Tibial nerve (tissue), 4 donors: Measurements from ENCODE around the gene TRIM40. TPM values are rescaled to one million over a fixed set of nuclear protein-coding genes. Genes with fewer than 3 reads are reported as not detected.

Source experiments
- DNase-seq, 2 donors: peaks; one replicate each; pipeline ENCODE4 v3.0.0-alpha.2; 2019; ENCODE audit warnings: low spot score in 2 of 2
- H3K27ac ChIP-seq, 4 donors: fragments of 200-600 bp; sonication (generic) in 3 of 4; one replicate each; pipeline ENCODE4 v1.5.1; 2017 to 2019; ENCODE audit warnings: mild to moderate bottlenecking in 1 of 4
- H3K27me3 ChIP-seq, 2 donors: fragments of 200-600 bp; sonication (generic) in 1 of 2; one replicate each; pipeline versions ENCODE4 v1.5.1 to v1.6.0; 2017 to 2019
- H3K36me3 ChIP-seq, 3 donors: fragments of 200-600 bp; sonication (generic); one replicate each; pipeline ENCODE4 v1.5.1; 2018 to 2019
- H3K4me1 ChIP-seq, 4 donors: fragments of 200-600 bp; sonication (generic) in 3 of 4; one replicate each; pipeline ENCODE4 v1.5.1; 2017 to 2019
- H3K4me3 ChIP-seq, 4 donors: fragments of 200-600 bp; sonication (generic) in 3 of 4; one replicate each; pipeline ENCODE4 v1.5.1; 2017 to 2019; ENCODE audit warnings: mild to moderate bottlenecking in 1 of 4, moderate library complexity in 1 of 4
- H3K9me3 ChIP-seq, 4 donors: fragments of 200-600 bp; sonication (generic) in 3 of 4; one replicate each; pipeline ENCODE4 v1.5.1; 2017 to 2019
- EP300 ChIP-seq, 2 donors: sonication (generic); formaldehyde crosslinking; IDR thresholded peaks; one replicate each; pipeline ENCODE4 v1.6.1; 2017; ENCODE audit warnings: antibody characterized with exemption in 2 of 2, mild to moderate bottlenecking in 1 of 2
- POLR2A ChIP-seq, 2 donors: fragments of 450-650 bp; IDR thresholded peaks; one replicate each; pipeline ENCODE4 v1.6.1; 2017; ENCODE audit warnings: antibody characterized with exemption in 2 of 2, mild to moderate bottlenecking in 2 of 2, moderate library complexity in 2 of 2
- WGBS, 2 donors: methylation state at CpG; one replicate each; pipeline ENCODE4 v1.1.5; 2018; 5-methylcytosine and 5-hydroxymethylcytosine counted together
- total RNA-seq, 4 donors: library from RNA; depleted of rRNA; stranded (reverse); fragments of >200 nt; gene quantifications; one replicate each; pipeline ENCODE4 v1.1.0, GENCODE V29; 2016
- TF ChIP-seq, protein P1 (sequence below), 5 experiments: fragments of 200-600 bp in 3 of 5; fragments of 450-650 bp in 2 of 5; sonication (generic) in 3 of 5; IDR thresholded peaks; one replicate each; pipeline ENCODE4 v1.5.1; 2016 to 2019; ENCODE audit warnings: antibody characterized with exemption in 5 of 5, mild to moderate bottlenecking in 3 of 5, moderate library complexity in 2 of 5

The TRIM40 gene
- total RNA-seq, 4 donors from 2014 or later = not detected

DNA sequence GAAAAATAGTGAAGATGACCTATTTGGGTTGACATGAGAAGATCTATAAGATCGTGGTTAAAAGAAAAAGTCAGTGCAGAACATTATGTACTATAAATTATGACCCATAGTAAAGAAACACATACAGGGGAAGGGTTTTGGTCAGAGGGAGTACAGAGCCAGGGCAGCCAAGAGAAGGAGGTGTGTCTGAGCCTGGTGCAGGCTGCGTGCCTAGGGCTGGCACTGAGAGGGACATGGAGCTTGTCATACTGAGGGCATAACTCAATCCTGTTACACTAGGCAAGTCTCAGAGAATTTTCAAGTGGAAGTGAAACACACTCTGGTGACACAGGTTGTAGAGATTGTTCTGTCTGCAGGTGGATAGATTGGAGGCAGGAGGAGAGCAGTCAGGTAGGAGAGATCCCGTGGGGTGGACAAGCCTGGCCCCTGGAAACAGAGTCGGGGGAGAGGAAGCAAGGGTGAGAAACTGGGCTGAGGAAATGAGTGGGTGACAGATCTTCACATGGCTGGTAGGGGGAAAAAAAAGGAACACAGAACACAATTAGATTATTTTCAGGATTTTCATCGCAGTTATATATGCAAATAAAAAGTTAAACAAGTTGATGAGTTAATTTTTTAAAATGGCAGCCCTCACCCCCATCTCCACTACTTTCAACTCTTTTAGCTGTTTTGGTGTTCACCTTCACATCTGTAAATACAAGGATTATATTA is 41.8 kb upstream of the TRIM40 start:
- no peak overlapping the region for H3K4me3 ChIP-seq
- H3K4me1 ChIP-seq = no peaks in the 10 kb centered on the region
- no peaks in the 10 kb centered on the region for H3K9me3 ChIP-seq
- peaks cover 0 to 77% of the 10 kb centered on the region in 2 donors for H3K27me3 ChIP-seq
- WGBS, 2 donors = 70 to 74% methylated on average over 5 of the region's 5 CpGs
- no peak for DNase-seq
- H3K36me3 ChIP-seq = no peaks in the 10 kb centered on the region
- TF ChIP-seq EP300 (IDR thresholded peaks at IDR 0.05) (no peak), POLR2A (IDR thresholded peaks at IDR 0.05) (no peak)
- TF ChIP-seq, protein P1, sequence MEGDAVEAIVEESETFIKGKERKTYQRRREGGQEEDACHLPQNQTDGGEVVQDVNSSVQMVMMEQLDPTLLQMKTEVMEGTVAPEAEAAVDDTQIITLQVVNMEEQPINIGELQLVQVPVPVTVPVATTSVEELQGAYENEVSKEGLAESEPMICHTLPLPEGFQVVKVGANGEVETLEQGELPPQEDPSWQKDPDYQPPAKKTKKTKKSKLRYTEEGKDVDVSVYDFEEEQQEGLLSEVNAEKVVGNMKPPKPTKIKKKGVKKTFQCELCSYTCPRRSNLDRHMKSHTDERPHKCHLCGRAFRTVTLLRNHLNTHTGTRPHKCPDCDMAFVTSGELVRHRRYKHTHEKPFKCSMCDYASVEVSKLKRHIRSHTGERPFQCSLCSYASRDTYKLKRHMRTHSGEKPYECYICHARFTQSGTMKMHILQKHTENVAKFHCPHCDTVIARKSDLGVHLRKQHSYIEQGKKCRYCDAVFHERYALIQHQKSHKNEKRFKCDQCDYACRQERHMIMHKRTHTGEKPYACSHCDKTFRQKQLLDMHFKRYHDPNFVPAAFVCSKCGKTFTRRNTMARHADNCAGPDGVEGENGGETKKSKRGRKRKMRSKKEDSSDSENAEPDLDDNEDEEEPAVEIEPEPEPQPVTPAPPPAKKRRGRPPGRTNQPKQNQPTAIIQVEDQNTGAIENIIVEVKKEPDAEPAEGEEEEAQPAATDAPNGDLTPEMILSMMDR (IDR thresholded peaks at IDR 0.05) = no peak
- no peak overlapping the region for H3K27ac ChIP-seq

DNA sequence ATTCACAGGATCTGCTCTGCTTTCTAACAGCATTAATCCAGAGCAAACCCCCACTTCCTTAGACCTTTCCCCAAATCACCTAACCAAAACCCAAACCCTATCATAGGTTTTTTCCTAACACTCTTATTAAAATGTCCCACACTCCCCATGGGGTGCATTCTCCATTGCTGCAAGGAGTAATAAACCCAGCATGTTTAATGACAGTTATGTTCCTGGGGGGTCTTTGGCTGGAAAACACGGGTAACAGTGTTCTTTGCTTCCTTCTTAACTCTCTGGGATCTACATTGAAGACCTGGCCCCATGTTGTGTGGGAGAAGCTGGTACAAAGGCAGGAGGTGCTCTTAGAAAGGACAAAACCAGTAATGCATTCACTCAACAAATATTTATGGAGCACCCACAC is 39.1 kb upstream of the TRIM40 start:
- peaks cover 0 to 21% (median 16%) of the 10 kb centered on the region in 4 donors for H3K4me1 ChIP-seq
- 26 to 32% methylated on average over 1 of the region's 1 CpG for WGBS, 2 donors
- DNase-seq = no peak
- no peaks in the 10 kb centered on the region for H3K9me3 ChIP-seq
- no peaks in the 10 kb centered on the region for H3K36me3 ChIP-seq
- TF ChIP-seq POLR2A (IDR thresholded peaks at IDR 0.05) = no peak
- TF ChIP-seq, protein P1 (IDR thresholded peaks at IDR 0.05) = no peak
- TF ChIP-seq EP300 (IDR thresholded peaks at IDR 0.05) = no peak
- H3K27me3 ChIP-seq = peaks cover 0 to 86% of the 10 kb centered on the region in 2 donors
- no peak overlapping the region for H3K4me3 ChIP-seq
- H3K27ac ChIP-seq = no peak overlapping the region

DNA sequence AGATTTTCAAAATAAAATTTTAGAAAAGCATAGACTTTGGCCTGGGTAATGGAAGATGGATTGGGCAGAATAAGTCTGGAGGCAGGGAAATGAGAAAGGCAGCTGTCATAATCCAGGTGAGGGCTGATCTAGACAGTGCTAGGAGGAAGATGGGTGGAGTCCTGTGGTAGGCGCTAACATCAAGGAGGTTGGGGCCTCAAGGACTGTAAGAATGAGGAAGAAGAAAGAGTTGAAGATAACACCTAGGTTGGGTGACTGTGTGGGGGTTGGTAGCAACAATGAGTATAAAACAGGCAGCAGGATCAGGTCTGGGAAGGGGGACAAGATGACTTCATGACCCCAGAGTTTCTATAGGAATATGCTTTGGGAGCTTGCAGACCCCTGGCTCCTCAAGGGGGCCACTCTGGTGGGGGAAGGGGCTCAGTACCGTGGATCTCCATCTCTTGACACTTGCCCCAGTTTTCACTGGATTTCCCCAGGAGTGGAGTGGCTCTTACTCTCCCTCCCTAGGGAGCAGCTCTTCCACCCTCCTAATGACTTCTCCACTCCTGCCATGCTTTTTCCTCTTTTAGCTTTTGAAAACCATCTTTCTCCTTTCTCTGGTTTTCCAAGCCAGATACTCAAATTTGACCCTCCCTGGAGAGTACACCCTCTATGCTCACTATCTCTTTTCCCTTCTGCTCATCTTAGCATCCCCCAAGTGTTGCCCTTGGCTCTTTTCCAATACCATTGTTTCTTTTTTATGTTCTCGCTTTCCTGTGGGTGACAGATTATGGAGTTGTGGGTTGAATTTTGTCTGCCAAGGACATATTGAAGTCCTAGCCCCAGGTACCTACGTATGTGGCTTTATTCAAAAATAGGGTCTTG is 37.8 kb upstream of the TRIM40 start:
- H3K27ac ChIP-seq = no peak overlapping the region
- no peak for DNase-seq
- WGBS, 2 donors = 69 to 71% methylated on average over 4 of the region's 4 CpGs
- no peaks in the 10 kb centered on the region for H3K9me3 ChIP-seq
- peaks cover 0 to 72% of the 10 kb centered on the region in 2 donors for H3K27me3 ChIP-seq
- TF ChIP-seq, protein P1 (IDR thresholded peaks at IDR 0.05) = no peak
- no peak for TF ChIP-seq EP300 (IDR thresholded peaks at IDR 0.05)
- TF ChIP-seq POLR2A (IDR thresholded peaks at IDR 0.05) = no peak
- H3K4me3 ChIP-seq = no peak overlapping the region
- no peaks in the 10 kb centered on the region for H3K36me3 ChIP-seq
- H3K4me1 ChIP-seq = peaks cover 0 to 32% (median 20%) of the 10 kb centered on the region in 4 donors

DNA sequence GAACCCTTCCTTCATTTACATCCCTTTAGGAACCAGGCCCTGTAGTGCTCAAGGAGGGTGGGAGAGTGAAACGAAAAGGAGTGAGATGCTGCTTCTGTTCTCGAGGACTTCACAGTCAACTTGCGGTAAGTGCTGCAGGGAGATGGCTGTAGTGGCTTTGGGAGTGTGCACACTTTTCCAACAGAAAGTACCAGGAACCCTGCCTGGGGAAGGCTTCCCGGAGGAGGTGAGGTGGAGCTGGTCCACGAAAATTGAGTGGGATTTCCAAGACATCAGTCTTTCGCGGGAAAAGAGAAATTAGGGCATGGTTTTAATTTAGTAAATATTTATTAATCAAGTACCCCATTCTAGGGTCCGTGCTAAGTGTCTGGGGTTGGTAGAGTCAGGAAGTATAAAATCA is 35.8 kb upstream of the TRIM40 start:
- H3K36me3 ChIP-seq = no peaks in the 10 kb centered on the region
- no peak for DNase-seq
- H3K4me1 ChIP-seq = peaks cover 0 to 37% (median 22%) of the 10 kb centered on the region in 4 donors
- TF ChIP-seq, protein P1 (IDR thresholded peaks at IDR 0.05) = no peak
- TF ChIP-seq POLR2A (IDR thresholded peaks at IDR 0.05) (no peak), EP300 (IDR thresholded peaks at IDR 0.05) (no peak)
- no peaks in the 10 kb centered on the region for H3K9me3 ChIP-seq
- 16 to 31% methylated on average over 8 of the region's 8 CpGs for WGBS, 2 donors
- H3K4me3 ChIP-seq = no peak overlapping the region
- no peak overlapping the region for H3K27ac ChIP-seq
- H3K27me3 ChIP-seq = peaks cover 0 to 60% of the 10 kb centered on the region in 2 donors
